Ishikawa (cell line): Measurements from ENCODE around the gene DAB2.

Experiments
- CEBPB ChIP-seq: IDR thresholded peaks from 2 replicates; pipeline ENCODE4 v1.6.1; 2012
- EP300 ChIP-seq: IDR thresholded peaks from 2 replicates; pipeline ENCODE4 v1.6.1; 2012; ENCODE audit warnings: borderline replicate concordance

GRCh38 chr5:39352170-39352569 is 72.6 kb downstream of the DAB2 start:
- TF ChIP-seq CEBPB (no peak), EP300 (no peak)
